A549 (cell line): Measurements from ENCODE around the gene GRAP2.

Experiments used
- CTCF ChIP-seq: fragments of >200 bp; sonication (Bioruptor Twin); formaldehyde crosslinking; IDR thresholded peaks from 3 replicates; pipeline ENCODE4 v1.5.1; 2016
- ZFP36 ChIP-seq: fragments of 450-650 bp; IDR thresholded peaks from 2 replicates; pipeline ENCODE4 v1.6.1; 2014; ENCODE audit warnings: borderline replicate concordance; ENCODE audit not compliant: partially characterized antibody

GRCh38 chr22:39958949-39959639, 58.2 kb downstream of the GRAP2 start:
- no peak for TF ChIP-seq CTCF
- TF ChIP-seq ZFP36: no peak
